Activated CD4-positive, alpha-beta T cell treated with anti-CD3 and anti-CD28 coated beads, Interleukin-2, amount 50 U/mL, for 1 hour (primary cell): ENCODE data around the gene EIF3K.

Experiments
- DNase-seq: peaks from one replicate; pipeline ENCODE4 v3.0.0-alpha.2; 2020

Gene EIF3K

DNA sequence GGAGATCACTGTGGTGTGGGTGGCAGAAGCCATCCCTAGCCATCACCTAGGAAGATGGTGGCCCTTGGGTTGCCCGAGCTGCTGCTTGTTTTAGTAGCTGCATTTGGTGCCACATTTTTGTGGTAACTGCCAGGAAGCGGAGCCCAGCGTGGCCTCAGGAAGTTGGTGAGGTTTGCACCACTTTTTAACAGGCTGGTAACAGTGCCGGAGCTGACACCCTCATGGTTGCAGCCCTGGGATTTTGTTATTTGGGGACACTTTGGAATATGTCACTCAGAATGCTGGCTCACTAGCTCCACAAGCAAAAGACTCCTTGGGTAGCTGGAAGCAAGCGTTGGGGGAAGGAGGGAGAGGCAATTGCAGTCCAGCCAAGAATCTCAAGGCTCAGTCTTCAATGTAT is 50.6 kb downstream of the EIF3K start:
- DNase-seq: peak; percentile 29

DNA sequence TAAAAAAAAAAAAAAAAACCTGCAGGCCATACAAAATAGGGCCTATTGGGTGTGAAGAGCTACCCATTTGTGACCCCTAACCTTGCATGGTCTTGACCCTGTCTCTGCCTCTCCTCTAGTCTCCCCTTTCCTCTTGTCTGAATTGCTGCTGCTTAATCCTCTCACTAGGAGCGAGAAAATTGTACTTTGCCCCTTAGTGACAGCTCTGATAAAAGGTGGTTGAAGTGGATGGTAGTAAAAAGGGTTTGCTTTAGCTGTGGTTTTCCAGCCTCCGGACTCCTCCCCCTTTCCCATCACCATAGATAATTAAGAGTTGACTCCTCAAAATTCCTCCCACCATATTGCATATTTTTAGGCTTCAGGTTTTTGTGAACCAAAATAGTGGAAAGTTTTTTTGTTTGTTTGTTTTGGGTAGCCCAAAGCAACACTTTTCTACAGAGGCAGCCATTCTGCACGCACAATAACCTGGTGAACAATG is 52.0 kb downstream of the EIF3K start:
- no peak for DNase-seq

DNA sequence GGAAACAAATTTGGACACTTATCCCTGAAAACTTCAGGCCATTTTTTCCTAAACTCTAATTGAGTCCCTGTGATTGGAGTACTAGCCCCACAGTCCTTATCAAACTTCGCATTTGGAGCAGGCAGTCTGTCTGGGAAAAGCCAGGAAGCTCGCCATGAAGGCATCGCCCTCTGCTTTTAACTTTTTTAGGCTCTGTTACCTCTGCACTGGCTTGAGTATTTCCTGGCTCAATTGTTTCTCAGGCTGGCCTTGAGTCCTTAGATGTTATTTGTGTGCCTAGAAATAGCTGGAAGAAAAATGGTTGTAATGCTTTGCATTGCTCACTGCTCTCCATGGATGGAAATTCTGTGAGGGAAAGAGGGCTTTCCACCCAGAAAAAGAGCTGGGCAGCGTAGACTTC is 52.7 kb downstream of the EIF3K start:
- no peak for DNase-seq

DNA sequence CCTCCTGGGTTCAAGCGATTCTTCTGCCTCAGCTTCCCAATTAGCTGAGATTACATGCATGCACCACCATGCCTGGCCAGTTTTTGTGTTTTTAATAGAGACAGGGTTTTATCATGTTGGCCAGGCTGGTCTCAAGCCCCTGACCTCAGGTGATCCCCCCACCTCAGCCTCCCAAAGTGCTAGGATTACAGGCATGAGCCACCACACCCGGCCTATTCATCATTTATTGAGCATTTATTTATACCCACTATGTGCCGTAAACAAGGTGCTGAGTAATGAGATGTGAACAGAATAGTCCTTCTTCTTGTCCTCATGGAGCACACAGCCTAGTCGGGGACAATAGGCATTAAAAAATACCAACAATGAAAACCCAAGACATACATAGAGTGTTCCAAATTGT is 54.0 kb downstream of the EIF3K start:
- no peak for DNase-seq

GRCh38 chr19:38674388-38675171 is 55.6 kb downstream of the EIF3K start:
- no peak for DNase-seq

DNA sequence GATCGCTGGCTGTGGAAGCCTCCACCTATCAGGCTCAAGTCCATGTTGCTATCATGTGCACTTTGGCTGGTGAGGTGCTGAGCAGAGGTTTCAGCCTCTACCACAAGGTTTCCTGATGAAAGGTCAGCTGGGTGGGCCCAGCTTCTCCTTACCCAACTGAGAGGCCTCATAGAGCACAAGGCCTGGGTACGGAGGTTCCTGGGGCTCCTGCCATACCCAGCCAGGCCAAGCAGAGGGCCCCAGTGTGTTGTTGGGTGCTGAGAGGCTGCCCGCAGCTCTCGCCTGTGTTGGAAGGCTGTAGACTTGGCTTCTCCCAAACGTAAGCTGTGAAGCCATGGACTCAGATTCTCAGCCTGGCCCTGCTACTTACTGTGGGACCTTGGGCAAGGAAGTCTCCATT is 56.6 kb downstream of the EIF3K start:
- DNase-seq: no peak

DNA sequence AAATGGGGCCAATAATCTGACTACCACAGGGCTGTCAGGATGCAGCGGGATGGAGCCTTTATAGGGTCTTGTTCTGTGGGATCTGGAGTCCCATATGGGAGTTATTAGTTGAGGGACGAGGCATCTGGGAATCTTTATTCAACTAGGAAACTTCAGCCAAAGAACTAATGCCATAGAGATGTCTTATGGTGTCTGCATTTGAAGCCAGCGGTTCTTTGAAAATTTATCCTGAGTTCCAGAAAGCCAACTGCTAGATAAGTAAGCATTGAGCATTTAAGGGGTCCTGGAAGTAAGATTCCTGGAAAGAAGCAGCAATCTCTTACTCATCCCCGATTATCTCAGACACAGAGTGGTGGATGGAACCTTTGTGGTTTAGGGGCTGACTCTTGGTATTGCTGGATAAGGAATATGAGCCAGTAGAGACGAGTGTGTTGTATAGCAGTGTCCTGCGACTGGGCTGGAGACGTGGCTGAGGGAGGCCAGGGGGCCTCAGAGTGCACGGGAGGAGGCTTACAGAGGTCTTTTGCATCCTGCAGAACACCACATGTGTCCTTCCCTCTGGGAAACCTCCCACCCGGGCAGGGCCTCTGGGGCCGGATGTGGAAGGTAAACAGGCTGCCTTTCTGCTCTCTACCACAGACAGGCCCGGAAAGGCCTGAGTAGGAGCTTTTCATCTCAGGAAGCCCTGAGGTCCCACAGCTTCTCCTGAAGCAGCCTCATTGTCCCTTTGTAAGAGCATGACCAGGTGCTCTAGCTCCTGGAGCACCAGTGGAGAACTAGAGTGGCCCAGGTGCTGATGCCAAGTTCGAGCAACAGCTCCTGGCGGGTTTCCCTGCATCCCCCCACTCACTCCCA is 57.3 kb downstream of the EIF3K start:
- DNase-seq: no peak

DNA sequence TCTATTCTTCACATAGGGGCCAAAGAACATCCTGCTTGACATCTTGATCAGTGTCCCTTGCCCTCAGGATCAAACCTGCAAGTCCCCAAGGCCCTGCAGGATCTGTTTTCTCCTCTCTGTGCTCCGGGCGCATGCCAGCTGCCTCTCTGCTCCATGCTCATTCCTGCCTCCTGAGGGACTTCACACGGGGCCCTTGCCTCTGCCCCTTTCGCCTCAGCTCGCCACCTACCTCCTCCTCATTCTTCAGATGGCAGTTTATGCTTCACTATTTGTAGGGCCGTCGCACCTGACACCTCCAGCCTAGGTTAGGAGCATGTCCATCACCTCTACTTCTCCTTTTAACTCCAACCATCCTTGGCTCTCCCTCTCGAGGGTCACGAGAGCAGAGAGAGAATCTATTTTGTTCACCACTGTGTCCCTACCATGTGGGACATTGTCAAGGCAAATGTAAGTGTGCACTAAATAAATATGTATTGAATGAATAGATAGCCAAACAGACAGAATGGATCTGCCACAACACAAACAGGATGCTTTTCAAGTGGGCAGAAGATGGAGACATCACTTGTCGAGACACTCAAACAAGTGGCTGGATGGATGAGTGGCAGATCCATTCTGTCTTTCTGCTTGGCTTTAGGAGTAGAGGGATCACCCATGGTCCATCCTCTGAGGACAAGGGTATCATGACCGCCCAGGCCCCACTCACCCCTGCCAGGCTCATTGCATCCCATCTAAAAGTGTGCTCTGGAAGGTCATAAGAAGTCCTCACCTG is 58.1 kb downstream of the EIF3K start:
- no peak for DNase-seq

DNA sequence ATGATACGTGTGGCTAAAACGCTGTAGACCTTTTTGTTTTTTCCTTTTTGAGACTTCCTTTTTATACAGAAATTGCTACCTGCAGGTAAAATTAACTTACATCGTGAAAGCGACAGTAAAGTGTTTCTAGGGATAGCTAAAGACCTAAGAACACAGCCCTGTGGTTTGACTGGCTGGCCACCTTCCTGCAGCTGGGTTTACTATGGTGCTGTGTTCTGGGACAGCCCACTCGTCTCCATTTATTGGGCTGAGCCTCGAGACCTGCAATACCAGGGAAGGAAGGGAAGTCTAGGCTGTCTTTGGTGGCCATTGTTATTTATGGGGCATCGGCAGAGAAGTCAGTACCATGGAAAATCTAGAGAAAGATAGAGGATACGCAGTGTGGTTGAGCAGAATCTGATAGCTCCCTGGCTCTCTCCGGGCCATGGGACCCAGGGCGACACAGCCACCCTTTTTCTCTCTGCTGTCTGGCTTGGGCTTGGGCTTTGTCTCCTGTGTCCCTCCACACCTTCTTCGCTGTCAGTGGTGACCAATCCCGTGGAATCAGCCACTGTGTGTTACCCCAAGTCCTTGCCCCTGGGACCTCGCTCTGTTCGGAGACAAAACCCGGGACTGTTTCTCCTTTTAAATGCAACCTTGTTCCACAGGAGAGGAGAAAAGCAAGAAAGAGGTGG is 59.4 kb downstream of the EIF3K start:
- no peak for DNase-seq

DNA sequence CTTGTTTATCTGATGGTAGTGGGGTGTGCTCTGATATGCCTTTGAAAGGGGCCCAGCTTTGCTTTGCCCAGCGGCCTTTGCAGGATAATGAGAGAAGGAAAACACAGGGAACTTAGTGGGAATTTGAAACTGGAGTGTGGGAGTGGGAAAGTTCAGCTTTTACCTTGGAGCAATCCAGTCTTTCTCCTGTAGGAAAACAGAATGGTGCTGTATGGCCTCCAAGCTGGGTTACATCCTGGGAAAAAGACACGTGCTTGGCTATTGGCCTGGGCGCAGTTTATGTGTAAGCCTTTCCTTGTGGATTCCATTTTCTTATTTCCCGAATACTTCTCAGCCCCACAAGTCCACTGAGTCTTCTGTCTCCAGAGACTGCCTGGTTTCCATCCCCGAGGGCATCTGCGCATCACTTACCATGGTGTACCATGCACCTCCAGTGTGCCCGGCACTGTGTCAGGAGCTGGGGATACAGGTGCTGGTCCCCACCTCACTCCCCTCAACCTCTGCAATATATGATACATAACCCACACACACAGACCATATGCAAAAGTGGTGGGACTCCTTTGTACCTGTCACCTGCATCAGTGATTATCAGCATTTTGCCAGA is 60.0 kb downstream of the EIF3K start:
- DNase-seq: no peak

- DNase-seq: no peak
Observed at GRCh38 chr19:38679839-38680238, 60.9 kb downstream of the EIF3K start.

DNA sequence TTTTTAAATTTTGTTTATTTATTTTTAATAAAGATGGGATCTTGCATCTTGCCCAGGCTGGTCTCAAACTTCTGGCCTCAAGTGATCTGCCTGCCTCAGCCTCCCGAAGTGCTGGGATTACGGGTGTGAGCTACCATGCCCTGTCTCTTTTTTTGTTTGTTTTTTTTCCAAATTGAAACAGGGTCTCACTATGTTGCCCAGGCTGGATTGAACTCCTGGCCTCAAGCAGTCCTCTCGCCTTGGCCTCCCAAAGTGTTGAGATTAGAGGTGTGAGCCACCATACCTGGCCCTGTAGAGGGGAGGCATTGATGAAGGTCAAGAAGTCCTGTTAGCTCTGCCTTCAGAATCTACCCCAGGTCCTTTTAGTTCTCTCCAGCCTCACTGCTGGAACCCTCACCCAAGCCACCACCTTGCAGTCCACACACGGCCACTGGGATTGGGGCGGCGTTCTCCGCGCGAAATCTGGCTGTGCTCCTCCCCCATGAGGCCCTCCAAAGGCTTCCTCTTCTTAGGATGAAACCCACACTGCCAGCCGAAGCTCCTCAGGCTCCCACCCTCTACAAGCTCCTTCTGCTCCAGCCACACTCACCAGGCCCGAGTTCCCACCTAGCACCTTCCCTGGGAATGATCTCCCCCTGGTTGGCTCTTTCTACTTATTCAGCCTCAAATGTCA is 63.3 kb downstream of the EIF3K start:
- DNase-seq: no peak

GRCh38 chr19:38682872-38683392 is 63.9 kb downstream of the EIF3K start:
- no peak for DNase-seq

DNA sequence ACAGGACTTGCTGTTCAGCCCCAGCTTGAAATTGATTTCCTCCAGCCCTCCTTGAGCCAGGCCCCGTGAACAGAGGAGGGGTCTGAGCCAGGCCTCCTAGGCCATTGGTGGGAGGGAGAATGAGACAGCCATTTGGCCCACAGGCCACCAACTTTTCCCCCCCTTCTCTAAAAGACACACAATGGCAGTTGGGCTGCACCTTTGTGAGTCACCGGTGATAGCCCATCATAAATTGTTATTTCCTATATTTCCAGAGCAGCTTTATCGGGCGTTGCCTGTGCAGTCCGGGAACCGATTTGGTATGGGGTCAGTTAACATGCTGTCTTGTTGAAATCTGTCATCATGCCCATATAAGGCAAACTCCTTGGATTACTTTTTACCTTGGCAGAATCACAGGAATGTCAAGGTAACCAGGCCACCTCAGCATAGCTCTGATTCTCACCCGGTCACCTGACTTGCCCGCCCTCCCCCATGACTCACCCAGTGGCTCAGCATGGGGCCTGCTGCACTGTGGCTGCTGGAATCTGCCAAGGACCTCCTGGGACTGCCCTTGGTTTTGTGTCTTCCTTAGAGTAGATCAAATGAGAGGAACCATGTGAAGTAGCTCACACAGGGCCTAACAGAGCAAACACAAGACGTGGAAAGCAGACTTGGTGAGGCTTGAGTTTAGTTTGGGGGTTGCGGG is 64.5 kb downstream of the EIF3K start:
- DNase-seq: peak; percentile 51

DNA sequence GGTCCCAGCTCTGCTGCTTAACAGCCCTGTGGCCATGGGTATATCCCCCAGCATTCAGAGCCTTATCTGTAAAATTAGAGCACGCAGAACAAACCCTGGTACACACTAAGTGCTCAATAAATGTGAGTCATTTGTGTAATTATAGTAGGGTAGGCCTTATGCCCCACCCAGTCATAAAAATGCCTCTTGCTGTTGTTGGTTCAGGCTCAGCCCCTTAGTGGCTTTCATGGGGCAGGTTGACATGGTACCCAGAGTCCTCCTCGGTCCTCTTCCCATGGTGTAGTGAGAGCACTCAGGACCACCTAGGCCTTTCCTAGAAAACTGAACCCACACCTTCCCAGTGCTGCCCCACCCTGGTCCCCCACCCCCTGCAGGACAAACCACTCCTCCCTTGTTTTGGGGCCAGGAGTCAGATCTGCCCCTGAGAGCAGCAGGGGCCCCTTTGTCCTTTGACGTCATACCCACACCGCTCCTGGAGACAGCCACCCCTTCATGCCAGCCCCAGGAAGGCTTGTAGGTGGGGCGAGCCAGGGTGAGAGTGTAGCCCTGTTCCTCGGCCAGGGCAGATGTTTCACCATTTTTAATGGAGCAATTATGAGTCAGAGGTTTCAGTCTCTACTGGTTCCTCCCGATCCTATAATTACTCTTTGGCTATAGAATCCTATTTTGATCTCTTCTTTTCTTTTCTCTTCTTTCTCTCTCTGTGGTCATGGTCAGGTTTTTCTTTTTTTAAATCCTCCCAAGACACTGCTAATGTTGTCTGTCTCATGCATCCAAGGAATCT is 65.3 kb downstream of the EIF3K start:
- DNase-seq: peak; percentile 39

- no peak for DNase-seq
Observed at GRCh38 chr19:38684862-38685665, 66.1 kb downstream of the EIF3K start.

- DNase-seq: no peak
Observed at GRCh38 chr19:38685666-38686529, 66.9 kb downstream of the EIF3K start.

- DNase-seq: peak; percentile 38
Observed at GRCh38 chr19:38686530-38686888, 67.5 kb downstream of the EIF3K start.
